CD4-positive, CD25-positive, alpha-beta regulatory T cell (primary cell): Measurements from ENCODE around the gene MAML2. TPM values are rescaled to one million over a fixed set of nuclear protein-coding genes. Genes with fewer than 3 reads are reported as not detected.

Experiments used
- ATAC-seq, 2 donors: fragments of 150-1000 bp; cut with Tn5 transposase; one replicate each; pipeline ENCODE4 v1.10.0; 2021; ENCODE audit warnings: low read depth in 2 of 2, moderate number of reproducible peaks in 2 of 2, moderate library complexity in 1 of 2
- DNase-seq, 3 donors: peaks; one replicate each; pipeline versions ENCODE4 v3.0.0 to v3.0.0-alpha.2; 2012 to 2022; ENCODE audit warnings: mixed read lengths in 1 of 3
- H3K27ac ChIP-seq: one replicate; pipeline ENCODE4 v1.7.0; 2013; ENCODE audit warnings: mild to moderate bottlenecking, low read length; ENCODE audit not compliant: insufficient read depth, poor library complexity, severe bottlenecking
- H3K27me3 ChIP-seq: one replicate; pipeline ENCODE4 v1.7.0; 2013; ENCODE audit warnings: low read length; ENCODE audit not compliant: control insufficient read depth, insufficient read depth
- H3K36me3 ChIP-seq: one replicate; pipeline ENCODE4 v1.7.0; 2013; ENCODE audit warnings: mild to moderate bottlenecking, low read length, moderate library complexity; ENCODE audit not compliant: control insufficient read depth, insufficient read depth
- H3K4me1 ChIP-seq: 2 replicates; pipeline ENCODE4 v1.7.0; 2013; ENCODE audit warnings: mild to moderate bottlenecking, low read length; ENCODE audit not compliant: insufficient read depth, control insufficient read depth, poor library complexity, severe bottlenecking
- H3K4me3 ChIP-seq: one replicate; pipeline ENCODE4 v1.7.0; 2013; ENCODE audit warnings: low read depth, mild to moderate bottlenecking, low read length, moderate library complexity
- H3K9me3 ChIP-seq, 2 experiments: 1 replicate in 1 of 2; 2 replicates in 1 of 2; pipeline ENCODE4 v1.7.0; 2013; ENCODE audit warnings: low read length in 2 of 2, mild to moderate bottlenecking in 1 of 2, moderate library complexity in 1 of 2; ENCODE audit not compliant: control insufficient read depth in 2 of 2
- H3K27ac Mint-ChIP-seq, 3 donors: one replicate each; pipeline ENCODE4 v1.8.0; 2020 to 2022; ENCODE audit warnings: mild to moderate bottlenecking in 3 of 3, mixed read lengths in 3 of 3, moderate library complexity in 2 of 3
- H3K27me3 Mint-ChIP-seq: one replicate; pipeline ENCODE4 v1.8.0; 2022; ENCODE audit warnings: mild to moderate bottlenecking, mixed read lengths
- H3K36me3 Mint-ChIP-seq: one replicate; pipeline ENCODE4 v1.8.0; 2020; ENCODE audit warnings: mixed read lengths
- H3K4me1 Mint-ChIP-seq, 4 donors: one replicate each; pipeline ENCODE4 v1.8.0; 2020 to 2022; ENCODE audit warnings: mixed read lengths in 4 of 4, mild to moderate bottlenecking in 1 of 4
- H3K4me3 Mint-ChIP-seq, 4 donors: one replicate each; pipeline ENCODE4 v1.8.0; 2020 to 2022; ENCODE audit warnings: mild to moderate bottlenecking in 4 of 4, mixed read lengths in 4 of 4, moderate library complexity in 3 of 4
- H3K9me3 Mint-ChIP-seq, 7 donors: one replicate each; pipeline ENCODE4 v1.8.0; 2020 to 2022; ENCODE audit warnings: mixed read lengths in 7 of 7, mild to moderate bottlenecking in 3 of 7, moderate library complexity in 2 of 7
- polyA plus RNA-seq, 4 donors: library from polyadenylated mRNA; unstranded; fragments of 300-500 nt; fragmentation: Illumina TruSeq; gene quantifications; one replicate each; pipeline ENCODE4 v1.2.3, GENCODE V29; 2021
- total RNA-seq: library from RNA; stranded (reverse); gene quantifications from one replicate; pipeline ENCODE4 v1.2.3, GENCODE V29; 2022

MAML2 gene
- total and polyA plus RNA-seq, 5 donors from 2014 or later: 4.1 to 35.6 (median 9.3) TPM

DNA sequence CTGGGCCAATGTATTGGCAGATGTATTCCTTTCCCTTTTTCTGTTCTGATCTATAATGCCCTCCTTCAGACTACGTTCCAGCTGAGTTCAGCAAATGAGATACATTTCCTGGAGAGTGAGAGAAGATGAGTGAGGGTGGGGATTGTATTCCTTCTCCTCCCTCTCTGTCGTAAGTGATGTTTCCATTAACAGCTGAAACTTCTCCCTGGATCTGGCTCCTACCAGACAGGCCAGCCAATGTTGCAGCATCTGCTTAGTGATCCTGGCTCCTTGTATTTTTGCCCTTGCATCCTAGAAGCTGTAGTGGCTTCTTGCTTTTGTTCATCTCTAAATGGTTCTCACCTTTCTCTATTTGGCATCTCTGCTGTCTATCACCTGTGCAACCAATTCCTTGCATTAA is 370.9 kb downstream of the MAML2 start:
- Histone ChIP-seq H3K36me3 (no peaks in the 10 kb centered on the region), H3K9me3 (no peaks in the 10 kb centered on the region), H3K27ac (no peak overlapping the region), H3K27me3 (no peaks in the 10 kb centered on the region), H3K4me3 (no peak overlapping the region), H3K4me1 (no peaks in the 10 kb centered on the region)
- Mint-ChIP-seq H3K9me3 (peaks cover 0 to 2% (median 0%) of the 10 kb centered on the region in 7 donors), H3K4me3 (no peak overlapping the region), H3K27me3 (peaks cover 11% of the 10 kb centered on the region), H3K27ac (no peak overlapping the region), H3K36me3 (peaks cover 4% of the 10 kb centered on the region), H3K4me1 (peaks cover 0 to 5% (median 1%) of the 10 kb centered on the region in 4 donors)
- DNase-seq (no peak), ATAC-seq (no peak)

DNA sequence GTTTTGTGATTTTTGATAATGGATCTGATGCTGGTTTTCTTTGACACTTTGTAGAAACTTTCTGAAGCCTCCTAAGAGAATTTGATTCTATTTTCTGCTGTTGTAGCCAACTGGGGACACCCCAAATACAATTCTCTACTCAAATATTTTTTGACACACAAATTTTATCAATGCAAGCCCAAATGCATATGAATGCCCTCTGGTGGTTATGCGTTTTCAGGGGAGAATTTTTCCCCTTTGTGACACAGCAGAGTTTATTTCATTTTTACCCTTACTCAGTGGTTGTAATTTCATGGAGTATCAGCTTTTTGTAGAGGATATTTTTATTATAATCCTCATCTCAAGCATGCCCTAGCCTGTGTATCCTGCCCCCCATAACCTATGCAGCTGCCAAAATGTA is 374.4 kb downstream of the MAML2 start:
- Mint-ChIP-seq H3K27me3 (peaks cover 11% of the 10 kb centered on the region), H3K27ac (no peak overlapping the region), H3K4me3 (no peak overlapping the region), H3K4me1 (peaks cover 0 to 4% (median 1%) of the 10 kb centered on the region in 4 donors), H3K36me3 (no peaks in the 10 kb centered on the region), H3K9me3 (peaks cover 0 to 4% (median 0%) of the 10 kb centered on the region in 7 donors)
- Histone ChIP-seq H3K36me3 (no peaks in the 10 kb centered on the region), H3K4me1 (no peaks in the 10 kb centered on the region), H3K4me3 (no peak overlapping the region), H3K9me3 (no peaks in the 10 kb centered on the region), H3K27me3 (peaks cover 2% of the 10 kb centered on the region), H3K27ac (no peak overlapping the region)
- no peak for ATAC-seq
- peak in 1 of 3 donors; percentile 11 for DNase-seq

DNA sequence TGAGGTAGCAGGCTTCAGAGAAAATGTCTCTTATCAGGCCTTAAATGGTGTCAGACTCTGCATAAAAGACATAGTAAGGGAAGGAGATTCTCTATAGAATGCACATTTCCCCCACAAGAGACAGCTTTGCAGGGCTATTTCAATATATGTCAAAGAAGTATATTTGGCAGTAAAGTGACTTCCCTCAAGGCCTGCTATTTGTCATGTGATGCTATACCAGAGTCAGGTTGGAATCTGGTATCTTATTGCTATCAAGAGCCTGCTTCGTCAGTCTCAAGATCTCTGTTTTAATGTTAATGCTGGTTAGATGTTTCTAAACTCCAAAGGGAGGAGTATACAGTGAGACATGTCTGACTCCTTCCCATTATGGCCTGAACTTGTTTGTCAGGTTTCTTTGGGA is 378.7 kb downstream of the MAML2 start:
- H3K4me1 ChIP-seq: no peaks in the 10 kb centered on the region
- Mint-ChIP-seq H3K9me3 (peaks cover 0 to 4% (median 0%) of the 10 kb centered on the region in 7 donors), H3K27ac (no peak overlapping the region), H3K4me3 (no peak overlapping the region), H3K36me3 (no peaks in the 10 kb centered on the region), H3K4me1 (no peaks in the 10 kb centered on the region), H3K27me3 (peaks cover 6% of the 10 kb centered on the region)
- no peak for DNase-seq
- no peak overlapping the region for H3K27ac ChIP-seq
- no peaks in the 10 kb centered on the region for H3K9me3 ChIP-seq
- no peaks in the 10 kb centered on the region for H3K36me3 ChIP-seq
- H3K4me3 ChIP-seq: no peak overlapping the region
- peaks cover 4% of the 10 kb centered on the region for H3K27me3 ChIP-seq
- no peak for ATAC-seq

DNA sequence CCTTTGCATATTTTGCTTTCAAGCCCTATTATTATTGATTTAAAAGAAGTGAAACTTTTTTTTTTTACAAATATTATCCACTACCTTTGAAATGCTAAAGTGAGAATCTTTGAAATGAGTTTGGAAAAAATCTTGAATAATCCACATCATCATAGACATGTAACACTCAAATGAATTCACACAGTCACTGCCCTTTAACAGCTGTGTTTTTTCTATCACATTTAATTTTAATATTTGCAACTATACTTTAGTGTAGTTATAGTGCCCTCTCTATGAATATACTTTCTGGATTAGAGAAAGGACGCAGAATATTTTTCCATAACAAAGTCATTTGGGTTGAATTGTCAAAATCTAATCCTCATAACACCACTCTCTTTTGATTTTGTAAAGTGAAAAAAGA is 381.2 kb downstream of the MAML2 start:
- Mint-ChIP-seq H3K27me3 (peaks cover 11% of the 10 kb centered on the region), H3K9me3 (peaks cover 0 to 4% (median 0%) of the 10 kb centered on the region in 7 donors), H3K27ac (no peak overlapping the region), H3K36me3 (no peaks in the 10 kb centered on the region), H3K4me1 (no peaks in the 10 kb centered on the region), H3K4me3 (no peak overlapping the region)
- Histone ChIP-seq H3K4me3 (no peak overlapping the region), H3K27me3 (peaks cover 4% of the 10 kb centered on the region), H3K4me1 (no peaks in the 10 kb centered on the region), H3K9me3 (no peaks in the 10 kb centered on the region), H3K27ac (no peak overlapping the region), H3K36me3 (no peaks in the 10 kb centered on the region)
- DNase-seq (no peak), ATAC-seq (no peak)

DNA sequence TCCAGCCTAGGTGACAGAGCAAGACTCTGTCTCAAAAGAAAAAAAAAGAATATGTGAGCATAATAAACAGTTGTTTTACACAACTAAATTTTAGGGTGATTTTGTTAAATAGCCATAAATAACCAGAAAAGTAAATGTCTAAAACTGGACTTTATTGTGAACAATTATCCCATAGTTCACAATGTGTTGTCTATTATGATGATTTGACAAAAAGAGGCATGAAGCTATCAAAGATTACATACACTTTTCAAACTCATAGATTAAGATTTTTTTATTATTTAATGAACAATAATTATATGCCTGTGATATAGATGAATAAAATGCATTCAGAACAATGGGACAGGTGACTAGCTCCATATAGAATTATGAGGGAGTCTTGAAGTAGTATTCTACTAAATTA is 392.1 kb downstream of the MAML2 start:
- H3K27me3 ChIP-seq: no peaks in the 10 kb centered on the region
- no peaks in the 10 kb centered on the region for H3K4me1 ChIP-seq
- ATAC-seq: no peak
- H3K9me3 ChIP-seq: no peaks in the 10 kb centered on the region
- H3K4me3 ChIP-seq: no peak overlapping the region
- peaks cover 4% of the 10 kb centered on the region for H3K36me3 Mint-ChIP-seq
- peaks cover 5% of the 10 kb centered on the region for H3K27me3 Mint-ChIP-seq
- no peak overlapping the region for H3K4me3 Mint-ChIP-seq
- no peaks in the 10 kb centered on the region for H3K36me3 ChIP-seq
- no peak overlapping the region for H3K27ac Mint-ChIP-seq
- no peak for DNase-seq
- peaks cover 0 to 4% (median 0%) of the 10 kb centered on the region in 4 donors for H3K4me1 Mint-ChIP-seq
- peaks cover 2 to 11% (median 2%) of the 10 kb centered on the region in 7 donors for H3K9me3 Mint-ChIP-seq
- H3K27ac ChIP-seq: no peak overlapping the region

DNA sequence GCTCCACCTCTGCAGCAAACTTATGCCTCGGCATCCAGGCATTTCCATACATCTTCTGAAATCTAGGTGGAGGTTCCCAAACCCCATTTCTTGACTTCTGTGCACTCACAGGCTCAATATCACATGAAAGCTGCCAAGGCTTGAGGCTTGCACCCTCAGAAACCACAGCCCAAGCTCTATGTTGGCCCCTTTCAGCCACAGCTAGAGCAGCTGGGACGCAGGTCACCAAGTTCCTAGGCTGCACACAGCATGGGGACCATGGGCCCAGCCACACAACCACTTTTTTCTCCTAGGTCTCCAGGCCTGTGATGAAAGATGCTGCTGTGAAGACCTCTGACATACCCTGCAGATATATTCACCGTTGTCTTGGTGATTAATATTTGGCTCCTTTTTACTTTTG is 394.4 kb downstream of the MAML2 start:
- H3K4me1 Mint-ChIP-seq: no peaks in the 10 kb centered on the region
- Histone ChIP-seq H3K4me1 (no peaks in the 10 kb centered on the region), H3K4me3 (no peak overlapping the region), H3K27ac (no peak overlapping the region), H3K27me3 (no peaks in the 10 kb centered on the region), H3K36me3 (no peaks in the 10 kb centered on the region), H3K9me3 (peaks cover 8 to 17% of the 10 kb centered on the region in 2 experiments)
- no peaks in the 10 kb centered on the region for H3K27me3 Mint-ChIP-seq
- peaks cover 2 to 21% (median 5%) of the 10 kb centered on the region in 7 donors for H3K9me3 Mint-ChIP-seq
- peaks cover 4% of the 10 kb centered on the region for H3K36me3 Mint-ChIP-seq
- ATAC-seq: no peak
- no peak overlapping the region for H3K27ac Mint-ChIP-seq
- no peak for DNase-seq
- no peak overlapping the region for H3K4me3 Mint-ChIP-seq

DNA sequence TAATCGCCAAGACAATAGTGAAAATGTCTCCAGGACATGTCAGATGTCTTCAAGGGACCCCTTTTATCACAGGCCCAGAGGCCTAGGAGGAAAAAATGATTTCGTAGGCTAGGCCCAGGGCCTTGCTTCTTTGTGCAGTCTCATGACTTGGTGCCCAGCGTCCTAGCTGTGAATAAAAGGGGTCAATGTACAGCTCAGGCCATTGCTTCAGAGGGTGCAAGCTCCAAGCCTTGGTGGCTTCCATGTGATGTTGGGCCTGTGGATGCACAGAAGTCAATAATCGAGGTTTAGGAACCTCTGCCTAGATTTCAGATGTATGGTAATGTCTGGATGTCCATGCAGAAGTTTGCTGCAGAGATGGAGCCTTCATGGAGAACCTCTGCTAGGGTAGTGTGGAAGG is 398.4 kb downstream of the MAML2 start:
- H3K9me3 ChIP-seq: peaks cover 8 to 17% of the 10 kb centered on the region in 2 experiments
- no peaks in the 10 kb centered on the region for H3K4me1 Mint-ChIP-seq
- no peak overlapping the region for H3K27ac Mint-ChIP-seq
- no peaks in the 10 kb centered on the region for H3K4me1 ChIP-seq
- H3K9me3 Mint-ChIP-seq: peaks cover 1 to 25% (median 5%) of the 10 kb centered on the region in 7 donors
- H3K27me3 ChIP-seq: no peaks in the 10 kb centered on the region
- H3K4me3 ChIP-seq: no peak overlapping the region
- no peaks in the 10 kb centered on the region for H3K36me3 ChIP-seq
- H3K36me3 Mint-ChIP-seq: peaks cover 4% of the 10 kb centered on the region
- H3K27ac ChIP-seq: no peak overlapping the region
- no peaks in the 10 kb centered on the region for H3K27me3 Mint-ChIP-seq
- H3K4me3 Mint-ChIP-seq: no peak overlapping the region
- ATAC-seq (no peak), DNase-seq (no peak)

DNA sequence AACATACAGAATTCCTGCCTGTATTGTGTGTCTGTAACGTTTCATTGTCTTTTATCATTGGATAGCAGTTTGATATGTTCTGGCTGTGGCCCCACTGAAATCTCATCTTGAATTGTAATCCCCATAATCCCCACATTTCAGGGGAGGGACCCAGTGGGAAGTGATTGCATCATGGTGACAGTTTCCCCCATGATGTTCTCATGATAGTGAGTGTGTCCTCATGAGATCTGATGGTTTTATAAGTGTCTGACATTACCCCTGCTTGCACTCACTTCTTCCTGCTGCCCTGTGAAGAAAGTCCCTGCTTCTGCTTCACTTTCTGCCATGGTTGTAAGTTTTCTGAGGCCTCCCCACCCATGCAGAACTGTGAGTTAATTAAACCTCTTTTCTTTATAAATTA is 399.4 kb downstream of the MAML2 start:
- Histone ChIP-seq H3K9me3 (peaks cover 8 to 17% of the 10 kb centered on the region in 2 experiments), H3K36me3 (no peaks in the 10 kb centered on the region), H3K4me3 (no peak overlapping the region), H3K27ac (no peak overlapping the region), H3K27me3 (no peaks in the 10 kb centered on the region), H3K4me1 (no peaks in the 10 kb centered on the region)
- Mint-ChIP-seq H3K27me3 (no peaks in the 10 kb centered on the region), H3K27ac (no peak overlapping the region), H3K4me3 (no peak overlapping the region), H3K4me1 (no peaks in the 10 kb centered on the region), H3K9me3 (peaks cover 0 to 25% (median 4%) of the 10 kb centered on the region in 7 donors), H3K36me3 (no peaks in the 10 kb centered on the region)
- ATAC-seq (no peak), DNase-seq (no peak)
